ENCODE data around the gene MAP3K5.
"Not testable (repeated sequence)": the region's sequence is repeated elsewhere in the genome, so short reads cannot be mapped to it uniquely, and the experiment has no call there.

MAP3K5 gene

DNA sequence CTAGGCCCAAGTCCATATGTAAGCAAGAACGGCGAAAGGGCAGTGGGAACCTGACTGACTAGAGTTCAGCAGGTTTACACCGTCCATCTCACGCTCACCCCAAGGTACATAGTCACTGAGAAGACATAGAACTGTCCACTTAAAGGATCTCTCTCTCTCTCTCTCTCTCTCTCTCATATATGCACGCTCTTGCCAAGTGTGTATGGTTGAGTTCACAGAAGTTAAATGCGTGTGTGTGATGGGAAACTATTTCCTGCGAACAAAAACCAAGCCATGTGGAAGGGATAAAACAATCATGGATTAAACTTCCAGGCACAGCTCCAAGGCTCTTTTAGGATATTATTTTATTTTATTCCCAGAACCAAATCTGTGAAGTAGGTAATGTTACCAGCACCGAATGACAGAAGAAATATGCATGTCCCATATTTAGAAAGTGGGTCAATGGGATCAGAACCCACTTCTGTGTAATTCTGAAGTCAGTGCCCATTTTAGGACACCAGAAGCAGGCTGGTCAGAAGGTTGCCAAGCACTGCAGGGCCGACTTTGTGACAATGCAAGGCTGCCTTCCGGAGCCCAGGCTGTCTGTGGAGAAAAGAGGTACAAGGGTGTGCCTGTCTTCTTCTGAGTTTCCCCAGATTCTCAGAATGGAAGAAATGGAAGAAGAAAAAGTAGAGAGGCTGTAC is 192.8 kb downstream of the MAP3K5 start:
- DNase-seq, result no peak

GRCh38 chr6:136598048-136598447 is 194.2 kb downstream of the MAP3K5 start:
- DNase-seq, result no peak

DNA sequence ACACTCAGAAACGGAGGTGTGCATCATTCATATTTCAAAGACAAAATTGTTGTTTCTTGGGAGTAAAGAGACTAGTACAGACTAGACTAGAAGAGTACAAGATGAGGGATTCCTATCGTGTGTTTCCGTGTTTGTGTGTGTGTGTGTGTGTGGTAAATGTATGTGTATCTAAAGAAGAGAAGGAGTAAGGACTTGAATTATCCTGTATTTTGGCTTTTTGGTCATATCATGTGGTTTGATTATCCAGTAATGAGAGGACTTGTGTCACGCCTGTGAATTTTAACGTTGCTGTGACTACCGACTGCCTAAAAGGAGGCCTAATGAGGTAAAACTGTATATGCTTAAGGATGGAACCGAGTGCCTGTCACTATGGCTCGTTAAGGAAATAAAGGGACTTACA is 197.6 kb downstream of the MAP3K5 start:
- no peak for DNase-seq

DNA sequence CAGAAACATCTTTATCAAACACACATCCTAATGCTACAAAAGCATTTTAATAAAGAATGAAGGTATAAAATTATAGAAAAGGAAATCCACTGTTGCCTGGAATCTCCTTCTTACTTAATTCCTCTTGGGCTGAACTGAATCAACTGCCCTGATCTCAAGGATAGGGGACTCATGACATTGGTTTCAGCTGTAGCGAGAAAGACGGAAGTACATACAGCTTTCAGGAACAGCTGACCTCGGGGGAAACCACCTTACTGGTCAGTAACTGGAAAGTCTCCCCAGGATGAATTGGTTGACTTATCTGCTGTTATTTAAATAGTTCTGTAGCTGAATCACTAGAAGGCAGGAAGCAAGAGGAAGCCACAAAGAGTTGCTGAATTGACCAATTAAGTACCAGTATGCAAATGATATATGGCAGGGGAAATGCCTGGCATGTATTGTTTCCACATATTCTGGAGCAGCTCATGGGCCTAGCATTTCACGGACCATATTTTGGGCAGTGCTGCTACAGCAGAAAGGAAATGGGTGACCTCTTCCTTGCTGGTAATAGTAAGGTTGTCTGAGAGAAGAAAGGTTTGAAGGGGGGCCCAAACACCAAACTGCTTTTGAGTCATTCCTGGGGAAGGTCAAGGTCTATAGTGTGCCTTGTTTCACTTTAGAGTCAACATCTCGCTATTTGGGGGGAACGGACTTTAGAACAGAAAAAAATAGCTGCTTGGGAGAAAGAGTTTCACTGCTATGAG is 198.4 kb downstream of the MAP3K5 start:
- no peak for DNase-seq

GRCh38 chr6:136592930-136593673 is 199.2 kb downstream of the MAP3K5 start:
- no peak for DNase-seq

DNA sequence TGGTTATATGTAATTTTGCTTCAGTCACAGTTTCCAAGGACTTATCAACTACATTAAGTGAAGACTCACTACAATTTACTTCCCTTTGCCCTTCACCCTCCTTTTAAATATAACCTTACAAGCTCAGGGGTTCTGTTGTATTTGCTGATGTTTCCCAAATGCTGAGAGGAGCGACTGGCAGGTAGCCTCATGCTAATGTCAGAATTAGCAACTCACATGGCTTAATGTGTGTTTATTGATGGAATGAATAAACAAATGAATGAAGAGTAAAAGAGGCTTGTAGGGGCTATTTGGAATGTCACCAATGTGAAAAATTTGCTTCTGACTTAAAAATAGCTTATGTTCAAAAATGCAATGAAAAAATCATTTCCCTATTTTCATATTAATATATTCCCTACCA is 200.7 kb downstream of the MAP3K5 start:
- no peak for DNase-seq

- not testable (repeated sequence) for DNase-seq
Observed at GRCh38 chr6:136590846-136591245, 201.4 kb downstream of the MAP3K5 start.

- no peak for DNase-seq
Observed at GRCh38 chr6:136587527-136587926, 204.8 kb downstream of the MAP3K5 start.

- DNase-seq, result no peak
Observed at GRCh38 chr6:136586295-136586694, 206.0 kb downstream of the MAP3K5 start.

DNA sequence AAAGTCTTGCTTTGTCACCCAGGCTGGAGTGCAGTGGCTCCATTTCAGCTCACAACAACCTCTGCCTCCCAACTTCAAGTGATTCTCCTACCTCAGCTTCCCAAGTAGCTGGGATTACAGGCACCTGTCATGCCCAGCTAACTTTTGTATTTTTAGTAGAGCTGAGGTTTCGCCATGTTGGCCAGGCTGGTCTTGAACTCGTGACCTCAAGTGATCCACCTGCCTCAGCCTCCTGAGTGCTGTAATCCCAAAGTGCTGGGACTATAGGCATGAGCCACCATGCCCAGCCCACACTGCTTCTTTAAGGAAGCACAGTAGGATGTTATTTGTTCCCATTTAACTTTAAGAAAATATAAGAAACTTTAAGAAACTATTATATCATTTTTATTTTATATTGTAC is 206.8 kb downstream of the MAP3K5 start:
- DNase-seq, result not testable (repeated sequence)

GRCh38 chr6:136584290-136584689 is 208.0 kb downstream of the MAP3K5 start:
- not testable (repeated sequence) for DNase-seq

GRCh38 chr6:136582711-136583471 is 209.4 kb downstream of the MAP3K5 start:
- DNase-seq, result peak; percentile 16 to 17

DNA sequence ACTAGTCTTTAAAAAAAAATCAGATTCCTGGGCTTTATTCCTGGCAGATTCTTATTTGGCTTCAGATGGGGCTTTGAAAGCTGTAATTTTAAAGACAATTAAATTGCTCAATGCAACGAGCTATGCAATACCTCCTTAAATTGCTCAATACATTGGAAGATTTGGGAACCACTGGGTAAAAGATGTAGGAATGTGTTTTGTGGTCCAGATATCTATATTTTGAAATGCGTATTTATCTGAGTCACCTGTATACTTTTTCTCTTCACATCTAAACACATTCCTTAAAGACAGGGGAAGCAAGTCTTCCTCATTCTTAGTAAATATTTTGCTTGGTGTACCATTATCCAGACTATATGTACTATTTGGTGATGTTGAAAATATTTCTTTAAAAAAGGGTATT is 212.5 kb downstream of the MAP3K5 start:
- no peak for DNase-seq

DNA sequence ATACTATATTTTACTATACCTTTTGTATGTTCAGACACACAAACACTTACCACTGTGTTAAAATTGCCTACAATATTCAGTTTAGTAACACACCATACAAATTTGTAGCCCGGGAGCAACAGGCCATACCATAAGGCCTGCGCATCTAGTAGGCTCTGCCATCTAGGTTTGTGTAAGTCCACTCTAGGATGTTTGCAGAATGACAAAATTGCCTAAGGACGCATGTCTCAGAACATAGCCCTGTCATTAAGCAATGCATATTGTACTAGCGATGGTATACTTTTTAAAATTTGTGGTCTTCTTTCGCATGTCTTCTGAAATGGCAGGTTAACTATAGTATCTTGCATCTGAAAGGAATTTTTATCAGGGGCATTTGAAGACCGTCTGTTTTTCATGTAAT is 215.5 kb downstream of the MAP3K5 start:
- DNase-seq, result no peak

DNA sequence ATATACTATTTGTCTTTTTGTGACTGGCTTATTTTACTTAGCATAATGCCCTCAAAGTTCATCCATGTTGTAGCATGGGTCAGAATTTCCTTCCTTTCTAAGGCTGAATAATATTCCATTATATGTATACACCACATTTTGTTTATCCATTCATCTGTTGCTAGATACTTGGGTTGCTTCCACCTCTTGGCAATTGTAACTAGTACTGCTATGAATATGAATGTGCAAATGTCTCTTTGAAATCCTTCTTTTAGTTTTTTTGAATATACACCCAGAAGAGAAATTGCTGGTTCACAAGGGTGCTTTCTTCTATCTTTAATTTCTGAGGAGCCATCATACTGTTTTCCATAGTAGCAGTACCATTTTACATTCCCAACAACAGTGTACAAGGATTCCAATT is 220.8 kb downstream of the MAP3K5 start:
- no peak for DNase-seq

GRCh38 chr6:136571065-136571464 is 221.2 kb downstream of the MAP3K5 start:
- no peak for DNase-seq

GRCh38 chr6:136568129-136568528 is 224.1 kb downstream of the MAP3K5 start:
- no peak for DNase-seq

DNA sequence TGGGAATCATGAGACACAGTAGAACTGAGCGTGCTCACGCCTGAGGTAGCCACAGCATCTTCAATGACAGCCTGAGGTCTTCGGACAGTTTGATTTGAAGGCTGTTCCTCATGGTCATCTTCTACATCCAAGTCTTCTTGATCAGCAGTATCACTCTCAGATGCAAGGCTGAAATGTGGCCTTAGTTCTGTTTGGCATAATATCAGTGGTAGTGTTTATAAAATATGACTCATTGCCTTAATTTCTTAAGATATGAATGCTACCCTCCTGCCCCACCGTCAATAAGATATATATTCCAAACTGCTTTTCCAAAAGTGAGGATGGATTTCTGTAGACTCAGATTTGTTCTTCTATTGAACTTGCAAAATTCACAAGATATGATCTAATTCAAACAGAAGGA is 224.6 kb downstream of the MAP3K5 start:
- DNase-seq, result no peak

DNA sequence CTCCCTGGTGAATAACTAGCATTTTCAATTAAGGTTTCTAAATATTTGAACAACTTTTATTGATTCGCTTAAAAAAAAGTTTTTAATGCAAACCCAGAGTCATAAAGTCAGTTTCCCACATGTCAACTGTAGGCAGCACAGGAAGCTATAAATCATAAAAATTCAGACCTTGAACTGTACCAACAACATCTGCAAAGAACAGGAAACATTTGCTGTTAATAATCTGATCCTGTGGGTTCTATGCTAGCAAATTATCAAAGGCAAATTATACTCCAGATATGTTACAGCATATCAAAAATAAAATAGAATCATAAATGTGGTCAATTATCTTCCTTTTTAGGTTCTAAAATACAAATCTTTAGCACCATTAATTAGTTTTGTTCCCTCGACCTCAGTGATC is 225.4 kb downstream of the MAP3K5 start:
- no peak for DNase-seq

- no peak for DNase-seq
Observed at GRCh38 chr6:136566007-136566487, 226.2 kb downstream of the MAP3K5 start.

DNA sequence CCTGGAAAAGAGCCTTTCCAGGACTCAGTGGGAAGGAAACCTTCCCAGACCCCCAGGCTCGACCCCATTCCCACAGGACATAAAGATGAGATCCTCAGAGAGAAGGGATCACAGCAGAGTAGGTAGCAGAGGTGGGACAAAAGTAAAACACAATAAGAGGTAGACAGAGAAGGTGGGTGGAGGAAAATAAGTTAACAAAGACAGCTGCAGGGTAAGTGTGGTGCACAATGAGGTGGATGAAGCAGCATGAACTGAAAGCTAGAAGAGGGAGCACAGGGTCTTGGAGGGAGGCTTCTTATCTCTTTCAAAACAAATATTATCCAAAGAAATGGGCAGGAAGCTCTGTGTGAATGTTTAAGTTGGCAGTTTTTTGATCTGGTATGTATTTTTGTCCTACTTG is 228.1 kb downstream of the MAP3K5 start:
- no peak for DNase-seq

- no peak for DNase-seq
Observed at GRCh38 chr6:136563386-136564152, 228.7 kb downstream of the MAP3K5 start.

Data from SHP77 (cell line).